ENCODE data around the gene QKI. TPM values are rescaled to one million over a fixed set of nuclear protein-coding genes. Genes with fewer than 3 reads are reported as not detected.
"Not testable (repeated sequence)": the region's sequence is repeated elsewhere in the genome, so short reads cannot be mapped to it uniquely, and the experiment has no call there.

QKI gene
- total and polyA plus RNA-seq, 2 experiments from 2014 or later: 38.0 to 92.5 TPM

DNA sequence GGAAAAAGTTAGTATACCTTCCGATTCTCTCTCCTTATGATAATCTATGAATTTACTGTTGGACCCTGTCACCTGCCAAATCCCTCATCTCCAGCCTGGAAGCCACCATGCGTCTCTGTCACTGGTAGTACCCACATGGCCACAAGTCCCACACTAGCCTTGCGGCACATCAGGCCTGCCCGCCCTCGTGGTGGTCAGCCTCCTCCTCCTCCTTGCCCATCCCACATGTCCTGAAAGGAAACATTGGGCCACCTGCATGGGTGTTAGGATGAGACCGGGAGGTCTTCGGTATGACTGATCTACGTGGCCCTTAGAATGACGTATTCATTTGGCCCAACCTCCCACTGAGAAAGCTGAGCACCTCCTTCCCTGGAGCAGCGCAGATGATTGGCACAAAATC lies 37.0 kb upstream of the QKI start:
- 97% methylated on average over 10 of the region's 10 CpGs for WGBS (ENCODE audit: low lambda C conversion rate, missing lambda C conversion rate)
- Histone ChIP-seq H3K9me3 (ENCODE audit: low read depth) (no peaks in the 10 kb centered on the region), H3K36me3 (replicated peaks; ENCODE audit: insufficient read depth, low read depth) (no peaks in the 10 kb centered on the region), H3K27me3 (no peaks in the 10 kb centered on the region), H3K4me3 (no peak overlapping the region), H2AFZ (no peak overlapping the region), H3K9me2 (replicated peaks; ENCODE audit: insufficient read depth) (no peaks in the 10 kb centered on the region), H3K79me2 (no peaks in the 10 kb centered on the region), H3K4me2 (no peak overlapping the region), H3K4me1 (ENCODE audit: insufficient read depth) (no peaks in the 10 kb centered on the region), H3K27ac (no peak overlapping the region), H4K20me1 (ENCODE audit: insufficient read depth, poor library complexity, severe bottlenecking) (no peaks in the 10 kb centered on the region)
- DNase-seq (ENCODE audit: low spot score): no peak
- TF ChIP-seq EZH2 (IDR thresholded peaks at IDR 0.05; ENCODE audit: borderline replicate concordance): no peak
- TF ChIP-seq, protein P1, sequence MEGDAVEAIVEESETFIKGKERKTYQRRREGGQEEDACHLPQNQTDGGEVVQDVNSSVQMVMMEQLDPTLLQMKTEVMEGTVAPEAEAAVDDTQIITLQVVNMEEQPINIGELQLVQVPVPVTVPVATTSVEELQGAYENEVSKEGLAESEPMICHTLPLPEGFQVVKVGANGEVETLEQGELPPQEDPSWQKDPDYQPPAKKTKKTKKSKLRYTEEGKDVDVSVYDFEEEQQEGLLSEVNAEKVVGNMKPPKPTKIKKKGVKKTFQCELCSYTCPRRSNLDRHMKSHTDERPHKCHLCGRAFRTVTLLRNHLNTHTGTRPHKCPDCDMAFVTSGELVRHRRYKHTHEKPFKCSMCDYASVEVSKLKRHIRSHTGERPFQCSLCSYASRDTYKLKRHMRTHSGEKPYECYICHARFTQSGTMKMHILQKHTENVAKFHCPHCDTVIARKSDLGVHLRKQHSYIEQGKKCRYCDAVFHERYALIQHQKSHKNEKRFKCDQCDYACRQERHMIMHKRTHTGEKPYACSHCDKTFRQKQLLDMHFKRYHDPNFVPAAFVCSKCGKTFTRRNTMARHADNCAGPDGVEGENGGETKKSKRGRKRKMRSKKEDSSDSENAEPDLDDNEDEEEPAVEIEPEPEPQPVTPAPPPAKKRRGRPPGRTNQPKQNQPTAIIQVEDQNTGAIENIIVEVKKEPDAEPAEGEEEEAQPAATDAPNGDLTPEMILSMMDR (IDR thresholded peaks at IDR 0.05; ENCODE audit: poor library complexity): no peak
- TF ChIP-seq EZH2phosphoT487 (IDR thresholded peaks at IDR 0.05; ENCODE audit: low read depth, severe bottlenecking, unreplicated experiment): no peak

DNA sequence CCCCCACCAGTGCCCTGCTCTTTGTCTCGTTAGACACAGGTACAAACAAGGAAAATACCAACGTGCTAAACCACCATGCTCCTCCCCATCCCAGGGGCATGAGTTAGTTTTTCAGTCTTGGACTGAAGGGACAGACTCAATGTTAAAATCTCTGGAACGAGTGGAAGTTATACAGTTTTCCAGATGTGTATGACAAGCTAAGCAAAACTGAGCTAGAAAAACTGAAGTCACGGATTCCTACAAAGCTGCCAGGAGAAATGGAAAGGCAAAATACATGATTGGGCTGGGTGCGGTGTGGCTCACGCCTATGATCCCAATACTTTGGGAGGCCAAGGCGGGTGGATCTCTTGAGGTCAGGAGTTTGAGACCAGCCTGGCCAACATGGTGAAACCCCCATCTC lies 34.3 kb upstream of the QKI start:
- Histone ChIP-seq H3K4me3 (no peak overlapping the region), H3K9me2 (replicated peaks; ENCODE audit: insufficient read depth) (no peaks in the 10 kb centered on the region), H3K27ac (no peak overlapping the region), H3K79me2 (no peaks in the 10 kb centered on the region), H3K4me1 (ENCODE audit: insufficient read depth) (no peaks in the 10 kb centered on the region), H3K9me3 (ENCODE audit: low read depth) (no peaks in the 10 kb centered on the region), H3K36me3 (replicated peaks; ENCODE audit: insufficient read depth, low read depth) (no peaks in the 10 kb centered on the region), H3K27me3 (no peaks in the 10 kb centered on the region), H4K20me1 (ENCODE audit: insufficient read depth, poor library complexity, severe bottlenecking) (no peaks in the 10 kb centered on the region), H2AFZ (no peak overlapping the region), H3K4me2 (no peak overlapping the region)
- TF ChIP-seq EZH2 (IDR thresholded peaks at IDR 0.05; ENCODE audit: borderline replicate concordance) (no peak), EZH2phosphoT487 (IDR thresholded peaks at IDR 0.05; ENCODE audit: low read depth, severe bottlenecking, unreplicated experiment) (no peak)
- TF ChIP-seq, protein P1 (IDR thresholded peaks at IDR 0.05; ENCODE audit: poor library complexity): no peak
- DNase-seq (ENCODE audit: low spot score): no peak
- WGBS (ENCODE audit: low lambda C conversion rate, missing lambda C conversion rate): 91% methylated on average over 7 of the region's 7 CpGs

DNA sequence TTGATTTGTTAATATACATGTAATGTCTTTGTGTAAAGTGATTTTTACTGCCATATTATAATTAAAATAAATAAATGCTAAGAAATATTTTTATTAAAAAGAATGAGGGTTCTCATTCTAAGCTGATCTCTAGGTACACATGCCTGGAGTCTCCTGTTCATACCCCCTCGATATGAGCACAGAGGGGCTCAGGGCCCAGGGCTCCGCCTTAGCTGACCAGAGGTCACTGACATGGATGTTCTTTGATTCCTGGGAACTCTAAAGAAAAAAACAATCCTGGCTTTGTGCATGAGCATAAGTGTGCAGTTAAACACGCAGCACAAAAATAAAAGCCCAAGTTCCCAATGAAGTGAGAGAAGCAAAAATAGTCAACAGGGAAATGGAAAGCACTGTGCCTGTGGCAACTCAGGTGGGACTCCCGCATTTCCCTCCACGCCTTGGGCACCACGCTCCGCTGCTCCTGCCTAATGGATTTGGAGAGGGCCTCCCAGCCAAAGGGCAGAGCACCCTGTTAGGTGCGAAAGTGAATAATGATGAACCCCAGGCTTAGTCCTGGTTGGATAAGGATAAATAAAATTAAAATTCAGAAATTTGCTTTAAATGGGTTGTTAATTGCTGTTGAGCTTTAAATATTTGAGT lies 33.3 kb upstream of the QKI start:
- no peak overlapping the region for H3K27ac ChIP-seq
- WGBS (ENCODE audit: low lambda C conversion rate, missing lambda C conversion rate): 92% methylated on average over 8 of the region's 8 CpGs
- no peak overlapping the region for H3K4me2 ChIP-seq

DNA sequence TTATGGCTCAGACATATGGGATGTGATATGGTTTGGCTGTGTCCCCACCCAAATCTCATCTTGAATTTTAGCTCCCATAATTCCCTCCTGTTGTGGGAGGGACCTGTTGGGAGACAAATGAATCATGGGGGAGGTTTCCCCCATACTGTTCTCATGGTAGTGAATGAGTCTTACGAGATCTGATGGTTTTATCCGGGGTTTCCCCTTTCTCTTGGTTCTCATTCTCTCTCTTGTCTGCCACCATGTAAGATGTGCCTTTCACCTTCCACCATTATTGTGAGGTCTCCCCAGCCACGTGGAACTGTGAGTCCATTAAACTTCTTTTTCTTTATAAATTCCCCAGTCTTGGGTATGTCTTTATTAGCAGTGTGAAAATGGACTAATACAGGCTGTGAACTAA lies 31.1 kb upstream of the QKI start:
- H4K20me1 ChIP-seq (ENCODE audit: insufficient read depth, poor library complexity, severe bottlenecking); H3K79me2 ChIP-seq; H3K9me2 ChIP-seq (replicated peaks; ENCODE audit: insufficient read depth); DNase-seq (ENCODE audit: low spot score); H3K4me1 ChIP-seq (ENCODE audit: insufficient read depth); H3K36me3 ChIP-seq (replicated peaks; ENCODE audit: insufficient read depth, low read depth); H3K27ac ChIP-seq; H3K4me3 ChIP-seq; H2AFZ ChIP-seq; H3K9me3 ChIP-seq (ENCODE audit: low read depth); H3K4me2 ChIP-seq; H3K27me3 ChIP-seq: not testable (repeated sequence)
- WGBS (ENCODE audit: low lambda C conversion rate, missing lambda C conversion rate): 97% methylated on average over 3 of the region's 3 CpGs

More for the DNA sequence above, 33.3 kb upstream of the QKI start:
- no peaks in the 10 kb centered on the region for H3K36me3 ChIP-seq (replicated peaks; ENCODE audit: insufficient read depth, low read depth)
- DNase-seq (ENCODE audit: low spot score): no peak
- no peaks in the 10 kb centered on the region for H3K79me2 ChIP-seq
- H3K4me3 ChIP-seq: no peak overlapping the region
- no peaks in the 10 kb centered on the region for H3K27me3 ChIP-seq
- no peaks in the 10 kb centered on the region for H3K4me1 ChIP-seq (ENCODE audit: insufficient read depth)
- no peaks in the 10 kb centered on the region for H4K20me1 ChIP-seq (ENCODE audit: insufficient read depth, poor library complexity, severe bottlenecking)
- no peaks in the 10 kb centered on the region for H3K9me3 ChIP-seq (ENCODE audit: low read depth)
- no peaks in the 10 kb centered on the region for H3K9me2 ChIP-seq (replicated peaks; ENCODE audit: insufficient read depth)
- TF ChIP-seq EZH2 (IDR thresholded peaks at IDR 0.05; ENCODE audit: borderline replicate concordance) (no peak), EZH2phosphoT487 (IDR thresholded peaks at IDR 0.05; ENCODE audit: low read depth, severe bottlenecking, unreplicated experiment) (no peak)
- TF ChIP-seq, protein P1 (IDR thresholded peaks at IDR 0.05; ENCODE audit: poor library complexity): no peak
- no peak overlapping the region for H2AFZ ChIP-seq

Data from hepatocyte (in vitro differentiated cells).